H1 (cell line): Measurements from ENCODE around the gene ZSWIM7. TPM values are rescaled to one million over a fixed set of nuclear protein-coding genes. Genes with fewer than 3 reads are reported as not detected.

ENCODE experiments used
- CTCF ChIA-PET: fragments of 300-600 bp; sonication (Branson Sonifier 250); formaldehyde crosslinking; loops from one replicate; lab custom pipeline; 2021; ENCODE audit not compliant: partially characterized antibody; lab: Charles Lee
- POLR2A ChIA-PET: fragments of 300-600 bp; sonication (Branson Sonifier 250); formaldehyde crosslinking; loops from one replicate; lab custom pipeline; 2021; ENCODE audit warnings: inconsistent platforms; ENCODE audit not compliant: partially characterized antibody; lab: Charles Lee
- DNase-seq, 2 experiments: peaks; one replicate each; pipeline versions ENCODE4 v3.0.0 to v3.0.0-alpha.2; 2010 to 2022; ENCODE audit warnings: low spot score in 2 of 2, low read depth in 1 of 2, mixed read lengths in 1 of 2
- FAIRE-seq: peaks from 2 replicates; lab custom pipeline; 2011; peaks lifted over from hg19 to GRCh38; lab: Jason Lieb, UNC
- H2AFZ ChIP-seq: 2 replicates; pipeline ENCODE4 v1.8.1; 2012; ENCODE audit warnings: low read length, inconsistent platforms
- H2AK5ac ChIP-seq: 2 replicates; pipeline ENCODE4 v1.6.1; 2013; ENCODE audit warnings: low read depth, low read length
- H2BK120ac ChIP-seq: replicated peaks from 2 replicates; pipeline ENCODE3; 2013; ENCODE audit warnings: low read depth, low read length, inconsistent platforms
- H2BK12ac ChIP-seq: 2 replicates; pipeline ENCODE4 v1.6.1; 2013; ENCODE audit warnings: low read depth, low read length
- H2BK15ac ChIP-seq: 2 replicates; pipeline ENCODE4 v1.6.1; 2013; ENCODE audit warnings: low read length
- H2BK20ac ChIP-seq: 2 replicates; pipeline ENCODE4 v1.6.1; 2013; ENCODE audit warnings: low read length
- H2BK5ac ChIP-seq: 2 replicates; pipeline ENCODE4 v1.6.1; 2013; ENCODE audit warnings: low read depth, low read length
- H3K14ac ChIP-seq: 2 replicates; pipeline ENCODE4 v1.6.1; 2013; ENCODE audit warnings: inconsistent platforms; ENCODE audit not compliant: insufficient read length
- H3K18ac ChIP-seq: 2 replicates; pipeline ENCODE4 v1.6.1; 2013; ENCODE audit warnings: low read length; ENCODE audit errors: extremely low read depth
- H3K23ac ChIP-seq: 2 replicates; pipeline ENCODE4 v1.6.1; 2013; ENCODE audit warnings: inconsistent platforms; ENCODE audit not compliant: insufficient read length
- H3K23me2 ChIP-seq: 2 replicates; pipeline ENCODE4 v1.6.1; 2013; ENCODE audit warnings: low read depth, low read length
- H3K27ac ChIP-seq: 2 replicates; pipeline ENCODE4 v1.6.1; 2011; ENCODE audit warnings: low read depth, low read length, inconsistent platforms
- H3K27me3 ChIP-seq, 4 experiments: replicated peaks in 1 of 4; 1 replicate in 1 of 4; 2 replicates in 3 of 4; pipeline versions ENCODE4 v1.6.1 to v1.8.1; 2011 to 2013; ENCODE audit warnings: low read length in 3 of 4, mild to moderate bottlenecking in 3 of 4, inconsistent platforms in 2 of 4, mixed read lengths in 2 of 4, moderate library complexity in 1 of 4; ENCODE audit not compliant: control insufficient read depth in 3 of 4, insufficient read depth in 3 of 4; ENCODE audit errors: extremely low read depth in 1 of 4
- H3K36me3 ChIP-seq, 4 experiments: 2 replicates each; pipeline versions ENCODE4 v1.6.1 to v1.8.1; 2011 to 2013; ENCODE audit warnings: mild to moderate bottlenecking in 4 of 4, low read length in 3 of 4, moderate library complexity in 2 of 4, control low read depth in 1 of 4, inconsistent platforms in 1 of 4; ENCODE audit not compliant: insufficient read depth in 4 of 4, control insufficient read depth in 2 of 4
- H3K4ac ChIP-seq: replicated peaks from 2 replicates; pipeline ENCODE3; 2013; ENCODE audit warnings: low read length, low read depth, mixed read lengths, inconsistent platforms; ENCODE audit not compliant: insufficient read length
- H3K4me1 ChIP-seq, 4 experiments: replicated peaks in 1 of 4; 1 replicate in 1 of 4; 2 replicates in 3 of 4; pipeline versions ENCODE4 v1.6.1 to v1.8.1; 2011 to 2013; ENCODE audit warnings: low read length in 3 of 4, inconsistent platforms in 2 of 4, mixed read lengths in 1 of 4; ENCODE audit not compliant: insufficient read depth in 4 of 4, control insufficient read depth in 3 of 4
- H3K4me2 ChIP-seq, 2 experiments: 2 replicates each; pipeline versions ENCODE4 v1.6.1 to v1.8.1; 2011 to 2013; ENCODE audit warnings: low read depth in 2 of 2, low read length in 2 of 2, control low read depth in 1 of 2, inconsistent platforms in 1 of 2, mild to moderate bottlenecking in 1 of 2; ENCODE audit not compliant: insufficient read depth in 1 of 2
- H3K4me3 ChIP-seq, 4 experiments: fragments of 200-600, 300-600 bp in 1 of 4; sonication (generic), shearing (Covaris generic), sonication (Bioruptor Twin) in 1 of 4; 2 replicates each; pipeline versions ENCODE4 v1.5.1 to v1.8.1; 2011 to 2016; ENCODE audit warnings: low read length in 4 of 4, low read depth in 3 of 4, control low read depth in 2 of 4, inconsistent platforms in 2 of 4, mild to moderate bottlenecking in 2 of 4, mixed read lengths in 1 of 4, moderate library complexity in 1 of 4; ENCODE audit not compliant: insufficient read depth in 2 of 4; ENCODE audit errors: extremely low read depth in 1 of 4
- H3K56ac ChIP-seq: replicated peaks from 2 replicates; pipeline ENCODE3; 2013; ENCODE audit warnings: low read depth, mild to moderate bottlenecking, mixed read lengths, low read length, inconsistent platforms; ENCODE audit not compliant: insufficient read length
- H3K79me1 ChIP-seq: 2 replicates; pipeline ENCODE4 v1.6.1; 2013; ENCODE audit warnings: low read depth, low read length, control low read depth
- H3K79me2 ChIP-seq, 2 experiments: 2 replicates each; pipeline versions ENCODE4 v1.6.1 to v1.8.1; 2012 to 2013; ENCODE audit warnings: low read length in 2 of 2, mild to moderate bottlenecking in 2 of 2, inconsistent platforms in 1 of 2; ENCODE audit not compliant: insufficient read depth in 2 of 2, control insufficient read depth in 1 of 2
- H3K9ac ChIP-seq, 4 experiments: replicated peaks in 1 of 4; 1 replicate in 1 of 4; 2 replicates in 3 of 4; pipeline versions ENCODE4 v1.6.1 to v1.8.1; 2011 to 2013; ENCODE audit warnings: low read depth in 3 of 4, low read length in 3 of 4, control low read depth in 2 of 4, mild to moderate bottlenecking in 2 of 4, moderate library complexity in 2 of 4, inconsistent platforms in 1 of 4; ENCODE audit errors: extremely low read depth in 1 of 4
- H3K9me3 ChIP-seq, 2 experiments: 2 replicates each; pipeline versions ENCODE4 v1.6.1 to v1.8.1; 2012 to 2013; ENCODE audit warnings: mild to moderate bottlenecking in 2 of 2, moderate library complexity in 2 of 2, control low read depth in 1 of 2, inconsistent platforms in 1 of 2, low read depth in 1 of 2, low read length in 1 of 2, mixed read lengths in 1 of 2; ENCODE audit not compliant: insufficient read depth in 2 of 2
- H4K20me1 ChIP-seq, 2 experiments: replicated peaks in 1 of 2; 2 replicates each; pipeline versions ENCODE3 to v1.8.1; 2011 to 2013; ENCODE audit warnings: inconsistent platforms in 2 of 2, low read length in 2 of 2, mild to moderate bottlenecking in 1 of 2; ENCODE audit not compliant: insufficient read depth in 2 of 2, control insufficient read depth in 1 of 2
- H4K5ac ChIP-seq: 2 replicates; pipeline ENCODE4 v1.6.1; 2013; ENCODE audit warnings: low read length, low read depth, mixed read lengths, inconsistent platforms; ENCODE audit not compliant: insufficient read length
- H4K8ac ChIP-seq: 2 replicates; pipeline ENCODE4 v1.8.0; 2013; ENCODE audit warnings: mild to moderate bottlenecking, moderate library complexity, low read length, inconsistent platforms; ENCODE audit not compliant: insufficient read depth; ENCODE audit errors: extremely low read depth
- H4K91ac ChIP-seq: replicated peaks from 2 replicates; pipeline ENCODE3; 2013; ENCODE audit warnings: low read length, mixed read lengths, inconsistent platforms; ENCODE audit not compliant: insufficient read length
- CBX8 ChIP-seq: fragments of 300-800, 300-1000 bp; sonication (generic); IDR thresholded peaks from 2 replicates; pipeline ENCODE4 v1.7.1; 2016; ENCODE audit warnings: low read depth, low read length, borderline replicate concordance
- KDM1A ChIP-seq: fragments of 200-600, 300-600 bp; sonication (generic); IDR thresholded peaks from 2 replicates; pipeline ENCODE4 v1.7.1; 2016; ENCODE audit warnings: mild to moderate bottlenecking, low read length, borderline replicate concordance
- POU5F1 ChIP-seq: IDR thresholded peaks from 2 replicates; pipeline ENCODE4 v1.6.1; 2011; ENCODE audit warnings: low read depth, mild to moderate bottlenecking, low read length, moderate library complexity
- WGBS, 2 experiments: shearing (Covaris generic) in 1 of 2; methylation state at CpG; one replicate each; pipeline versions ENCODE4 v1.1.6 to v1.1.7; 2013 to 2015; ENCODE audit warnings: low lambda C conversion rate in 2 of 2, mixed read lengths in 2 of 2, inconsistent platforms in 1 of 2, low coverage in 1 of 2, missing lambda C conversion rate in 1 of 2; ENCODE audit not compliant: insufficient replicate concordance in 2 of 2, insufficient coverage in 1 of 2, insufficient read length in 1 of 2; ENCODE audit errors: extremely low coverage in 1 of 2, missing lambda C conversion rate in 1 of 2; 5-methylcytosine and 5-hydroxymethylcytosine counted together
- polyA plus RNA-seq, 7 experiments: library from polyadenylated mRNA; depleted of rRNA in 3 of 7; stranded (reverse) in 5 of 7; unstranded in 2 of 7; fragments of >200 nt in 5 of 7; fragments of 200-250 nt in 2 of 7; gene quantifications; 1 replicate in 5 of 7; 2 replicates in 1 of 7; 4 replicates in 1 of 7; pipeline versions ENCODE4 v1.2.1 to v1.2.3, GENCODE V29; 2011 to 2013; ENCODE audit warnings: missing spikeins in 2 of 7, mixed read lengths in 2 of 7
- total RNA-seq: library from RNA; stranded (reverse); fragmentation: NEBNext Ultra II Directional; extraction: Animal tissue kit (Norgen Biotek cat#: 25700); gene quantifications from 2 replicates; pipeline ENCODE4 v1.2.1, GENCODE V29; 2021

ZSWIM7 gene
- total and polyA plus RNA-seq, 2 of the 8 experiments (the other 6 are each of a cell fraction or from before 2014, with no cell fraction given): 39.3 to 57.7 TPM

GRCh38 chr17:15977894-15978293 lies 21.6 kb downstream of the ZSWIM7 start:
- H4K5ac ChIP-seq: no peak overlapping the region
- peaks cover 2 to 40% (median 21%) of the 10 kb centered on the region in 4 experiments; a peak in 7 of 8 replicates for H3K36me3 ChIP-seq
- no peak overlapping the region for H2BK5ac ChIP-seq
- H3K27ac ChIP-seq: no peak overlapping the region
- no peak overlapping the region for H3K4ac ChIP-seq
- no peak overlapping the region for H3K9ac ChIP-seq
- CTCF ChIA-PET: no interaction called here
- no peak overlapping the region for H3K14ac ChIP-seq
- H3K56ac ChIP-seq: no peak overlapping the region
- peaks cover 4 to 9% of the 10 kb centered on the region in 2 experiments; a peak in 2 of 4 replicates for H3K9me3 ChIP-seq
- H3K23me2 ChIP-seq: no peaks in the 10 kb centered on the region
- no peak overlapping the region for H2BK20ac ChIP-seq
- H2BK12ac ChIP-seq: no peak overlapping the region
- H2BK15ac ChIP-seq: no peak overlapping the region
- H3K4me1 ChIP-seq: no peaks in the 10 kb centered on the region
- no peak overlapping the region for H2AFZ ChIP-seq
- H3K79me2 ChIP-seq: no peaks in the 10 kb centered on the region
- no peak overlapping the region for H3K23ac ChIP-seq
- no peak overlapping the region for H3K18ac ChIP-seq
- no peak for DNase-seq
- no peaks in the 10 kb centered on the region for H3K27me3 ChIP-seq
- no peak overlapping the region for H4K8ac ChIP-seq
- H4K91ac ChIP-seq: no peak overlapping the region
- no peak for FAIRE-seq
- H4K20me1 ChIP-seq: peaks cover 0 to 3% of the 10 kb centered on the region in 2 experiments
- 93% methylated on average over 2 of the region's 2 CpGs; no CpG with 5 or more reads in 1 of the 2 experiments for WGBS, 2 experiments
- H2AK5ac ChIP-seq: no peak overlapping the region
- H3K4me3 ChIP-seq: no peak overlapping the region
- no peaks in the 10 kb centered on the region for H3K79me1 ChIP-seq
- no peak overlapping the region for H3K4me2 ChIP-seq
- POLR2A ChIA-PET: interaction anchor here (0.6 to 1.2 kb wide), 2 partner anchors 9 to 132 kb away, joined by 3 read pairs; no protein-coding TSS in a partner anchor
- no peak overlapping the region for H2BK120ac ChIP-seq
- no peak for TF ChIP-seq CBX8
- TF ChIP-seq POU5F1: no peak
- TF ChIP-seq KDM1A: no peak
